PC-3 (cell line): ENCODE results near the gene KERA. TPM values are rescaled to one million over a fixed set of nuclear protein-coding genes. Genes with fewer than 3 reads are reported as not detected.
"Not testable (repeated sequence)": the region's sequence is repeated elsewhere in the genome, so short reads cannot be mapped to it uniquely, and the experiment has no call there.

Source experiments
- ATAC-seq: fragments of 200-7000 bp; cut with Tn5 transposase; 2 replicates; pipeline ENCODE4 v1.9.1; 2020; ENCODE audit warnings: mild to moderate bottlenecking, moderate library complexity
- BruUV-seq: library from RNA; stranded (reverse); fragments of 400-500 nt; replicated peaks from 2 replicates; lab custom pipeline; 2021; lab: Mats Ljungman, UMichigan
- CTCF ChIA-PET: fragments of 300-600 bp; sonication (Branson Sonifier 250); formaldehyde crosslinking; loops from one replicate; lab custom pipeline; 2022; ENCODE audit warnings: antibody characterized with exemption; lab: Charles Lee
- POLR2A ChIA-PET: fragments of 300-600 bp; sonication (Branson Sonifier 250); formaldehyde crosslinking; loops from one replicate; lab custom pipeline; 2022; ENCODE audit warnings: antibody characterized with exemption; ENCODE audit not compliant: unreplicated experiment; lab: Charles Lee
- DNase-seq: peaks from one replicate; pipeline ENCODE4 v3.0.0-alpha.2; 2015
- H2AFZ ChIP-seq: fragments of 300-600 bp; sonication (generic); 2 replicates; pipeline ENCODE4 v1.6.0; 2016; ENCODE audit warnings: antibody characterized with exemption, low read length
- H3F3A ChIP-seq: fragments of 300-600 bp; sonication (generic); one replicate; pipeline ENCODE4 v1.6.0; 2017; ENCODE audit warnings: antibody characterized with exemption, low read length, control low read depth, mild to moderate bottlenecking; ENCODE audit not compliant: unreplicated experiment
- H3K27ac ChIP-seq: fragments of 300-600 bp; sonication (generic); 2 replicates; pipeline ENCODE4 v1.5.1; 2016; ENCODE audit warnings: mild to moderate bottlenecking, low read length
- H3K27me3 ChIP-seq: fragments of 300-600 bp; sonication (generic); 2 replicates; pipeline ENCODE4 v1.6.1; 2016; ENCODE audit warnings: low read length, mixed read lengths
- H3K36me3 ChIP-seq: fragments of 300-600 bp; sonication (generic); 2 replicates; pipeline ENCODE4 v1.6.1; 2016; ENCODE audit warnings: low read depth, mixed run types, low read length, mixed read lengths
- H3K4me1 ChIP-seq: fragments of 300-600 bp; sonication (generic); 2 replicates; pipeline ENCODE4 v1.5.1; 2016; ENCODE audit warnings: low read length; ENCODE audit not compliant: insufficient read depth
- H3K4me2 ChIP-seq: fragments of 300-600 bp; sonication (generic); 2 replicates; pipeline ENCODE4 v1.6.0; 2016; ENCODE audit warnings: low read length
- H3K4me3 ChIP-seq: fragments of 300-600 bp; sonication (generic); 2 replicates; pipeline ENCODE4 v1.5.1; 2016; ENCODE audit warnings: mild to moderate bottlenecking, low read length, mixed read lengths
- H3K79me2 ChIP-seq: fragments of 300-600 bp; sonication (generic); 2 replicates; pipeline ENCODE4 v1.6.1; 2017; ENCODE audit warnings: low read length, mixed read lengths
- H3K9ac ChIP-seq: fragments of 300-600 bp; sonication (generic); 2 replicates; pipeline ENCODE4 v1.6.0; 2016; ENCODE audit warnings: mild to moderate bottlenecking, low read length
- H3K9me2 ChIP-seq: fragments of 300-600 bp; sonication (generic); replicated peaks from 2 replicates; pipeline ENCODE4 v1.6.1; 2016; ENCODE audit warnings: mixed run types, low read length, mixed read lengths
- H3K9me3 ChIP-seq: fragments of 300-600 bp; sonication (generic); 2 replicates; pipeline ENCODE4 v1.6.1; 2016; ENCODE audit warnings: low read length, mixed read lengths
- H4K20me1 ChIP-seq: fragments of 300-600 bp; sonication (generic); 2 replicates; pipeline ENCODE4 v1.6.1; 2016; ENCODE audit warnings: low read length, mixed read lengths
- CTCF ChIP-seq: fragments of 300-600 bp; sonication (generic); conservative IDR thresholded peaks from 2 replicates; pipeline ENCODE4 v1.5.1; 2017; ENCODE audit warnings: antibody characterized with exemption, low read depth, mild to moderate bottlenecking, low read length
- EZH2 ChIP-seq: fragments of 300-600 bp; sonication (generic); IDR thresholded peaks from one replicate; pipeline ENCODE4 v1.6.1; 2017; ENCODE audit warnings: antibody characterized with exemption, mild to moderate bottlenecking, low read length; ENCODE audit not compliant: unreplicated experiment
- EZH2phosphoT487 ChIP-seq: fragments of 300-600 bp; sonication (generic); IDR thresholded peaks from 2 replicates; pipeline ENCODE4 v1.6.1; 2018; ENCODE audit warnings: mild to moderate bottlenecking, antibody characterized with exemption, low read length, borderline replicate concordance
- intact Hi-C: fragments of 100-400 bp; cut with micrococcal nuclease; formaldehyde crosslinking; loops from 2 replicates; pipeline ENCODE4 v1.9.0; 2023
- total RNA-seq: library from RNA; depleted of rRNA; stranded (reverse); fragments of >200 nt; gene quantifications from 2 replicates; pipeline ENCODE4 v1.2.3, GENCODE V29; 2014

KERA gene
- total RNA-seq, 1 experiment from 2014 or later, result not detected

- Histone ChIP-seq H3K36me3 (no peaks in the 10 kb centered on the region), H3K4me1 (peaks cover 12% of the 10 kb centered on the region), H3K79me2 (no peaks in the 10 kb centered on the region), H4K20me1 (no peaks in the 10 kb centered on the region), H3K27me3 (no peaks in the 10 kb centered on the region), H3K9ac (no peak overlapping the region), H3K9me3 (0 out of 2 replicates have a peak, but pooled peaks cover 7% of the 10 kb centered on the region), H3K9me2 (no peaks in the 10 kb centered on the region), H3K4me3 (no peak overlapping the region), H2AFZ (no peak overlapping the region), H3K27ac (no peak overlapping the region), H3F3A (no peaks in the 10 kb centered on the region), H3K4me2 (no peak overlapping the region)
- BruUV-seq, result no TSS peak
- ChIA-PET POLR2A (no interaction called here), CTCF (no interaction called here)
- ATAC-seq (no peak), DNase-seq (no peak)
- intact Hi-C loops, result no loop called here
- no peak for TF ChIP-seq EZH2phosphoT487
- TF ChIP-seq CTCF, result no peak
- no peak for TF ChIP-seq EZH2
Measured at GRCh38 chr12:91091916-91092715, 34.3 kb upstream of the KERA start.

GRCh38 chr12:91089953-91090352 lies 32.1 kb upstream of the KERA start:
- H3K27ac ChIP-seq, DNase-seq, H3K9me3 ChIP-seq, BruUV-seq, CTCF ChIA-PET, H3F3A ChIP-seq, H3K36me3 ChIP-seq, ATAC-seq, H3K9ac ChIP-seq, H2AFZ ChIP-seq, H3K9me2 ChIP-seq, H3K4me2 ChIP-seq, intact Hi-C loops, H3K79me2 ChIP-seq, H3K4me3 ChIP-seq, H3K27me3 ChIP-seq, POLR2A ChIA-PET, H4K20me1 ChIP-seq: not testable (repeated sequence)
- peaks cover 12% of the 10 kb centered on the region for H3K4me1 ChIP-seq

- ChIA-PET POLR2A (no interaction called here), CTCF (no interaction called here)
- Histone ChIP-seq H4K20me1 (no peaks in the 10 kb centered on the region), H3K27me3 (no peaks in the 10 kb centered on the region), H3K27ac (0 out of 2 replicates have a peak overlapping the region, but pooled peaks have one; percentile 7), H3K4me3 (no peak overlapping the region), H3K36me3 (no peaks in the 10 kb centered on the region), H3K4me1 (peaks cover 8% of the 10 kb centered on the region), H3K9ac (no peak overlapping the region), H3F3A (no peaks in the 10 kb centered on the region), H2AFZ (no peak overlapping the region), H3K4me2 (no peak overlapping the region), H3K79me2 (no peaks in the 10 kb centered on the region), H3K9me2 (no peaks in the 10 kb centered on the region; the same call in 1 of the 2 replicates), H3K9me3 (no peaks in the 10 kb centered on the region)
- TF ChIP-seq EZH2 (no peak), EZH2phosphoT487 (no peak), CTCF (no peak)
- intact Hi-C loops, result no loop called here
- DNase-seq, result peak; percentile 4
- BruUV-seq, result no TSS peak
- peak; percentile 11; the same call in 1 of the 2 replicates for ATAC-seq
Measured at GRCh38 chr12:91080041-91080440, 22.2 kb upstream of the KERA start.
